ENCODE measurements around the gene CABLES2.

Gene CABLES2

GRCh38 chr20:62417981-62418708, 11.1 kb upstream of the CABLES2 start:
- DNase-seq: no peak

- DNase-seq: no peak
These were observed 9.9 kb upstream of the CABLES2 start for GRCh38 chr20:62416651-62417637.

- DNase-seq: no peak
These were observed 8.4 kb upstream of the CABLES2 start for GRCh38 chr20:62415354-62416111.

- no peak for DNase-seq
These were observed 6.9 kb upstream of the CABLES2 start for GRCh38 chr20:62413896-62414481.

GRCh38 chr20:62413025-62413570, 6.0 kb upstream of the CABLES2 start:
- no peak for DNase-seq

GRCh38 chr20:62412194-62413024, 5.3 kb upstream of the CABLES2 start:
- no peak for DNase-seq

- no peak for DNase-seq
These were observed 4.6 kb upstream of the CABLES2 start for GRCh38 chr20:62411479-62412193.

- no peak for DNase-seq
These were observed 3.8 kb upstream of the CABLES2 start for GRCh38 chr20:62410746-62411478.

- peak; percentile 81 for DNase-seq
These were observed 3.1 kb upstream of the CABLES2 start for GRCh38 chr20:62409931-62410745.

GRCh38 chr20:62409086-62409853, 2.2 kb upstream of the CABLES2 start:
- DNase-seq: no peak

- DNase-seq: no peak
These were observed 1.6 kb upstream of the CABLES2 start for GRCh38 chr20:62408640-62409039.

GRCh38 chr20:62408055-62408454, 970 bp upstream of the CABLES2 start:
- no peak for DNase-seq

GRCh38 chr20:62406635-62407176, 379 bp downstream of the CABLES2 start:
- DNase-seq: no peak

GRCh38 chr20:62405981-62406513, 1.0 kb downstream of the CABLES2 start:
- no peak for DNase-seq

- DNase-seq: peak; percentile 83
These were observed 1.7 kb downstream of the CABLES2 start for GRCh38 chr20:62405108-62405980.

- DNase-seq: no peak
These were observed 2.4 kb downstream of the CABLES2 start for GRCh38 chr20:62404761-62405107.
